ENCODE data around the gene DNASE2.
A peak's percentile ranks its signal among the peaks of the same experiment; 100 is the strongest.

The DNASE2 gene

DNA sequence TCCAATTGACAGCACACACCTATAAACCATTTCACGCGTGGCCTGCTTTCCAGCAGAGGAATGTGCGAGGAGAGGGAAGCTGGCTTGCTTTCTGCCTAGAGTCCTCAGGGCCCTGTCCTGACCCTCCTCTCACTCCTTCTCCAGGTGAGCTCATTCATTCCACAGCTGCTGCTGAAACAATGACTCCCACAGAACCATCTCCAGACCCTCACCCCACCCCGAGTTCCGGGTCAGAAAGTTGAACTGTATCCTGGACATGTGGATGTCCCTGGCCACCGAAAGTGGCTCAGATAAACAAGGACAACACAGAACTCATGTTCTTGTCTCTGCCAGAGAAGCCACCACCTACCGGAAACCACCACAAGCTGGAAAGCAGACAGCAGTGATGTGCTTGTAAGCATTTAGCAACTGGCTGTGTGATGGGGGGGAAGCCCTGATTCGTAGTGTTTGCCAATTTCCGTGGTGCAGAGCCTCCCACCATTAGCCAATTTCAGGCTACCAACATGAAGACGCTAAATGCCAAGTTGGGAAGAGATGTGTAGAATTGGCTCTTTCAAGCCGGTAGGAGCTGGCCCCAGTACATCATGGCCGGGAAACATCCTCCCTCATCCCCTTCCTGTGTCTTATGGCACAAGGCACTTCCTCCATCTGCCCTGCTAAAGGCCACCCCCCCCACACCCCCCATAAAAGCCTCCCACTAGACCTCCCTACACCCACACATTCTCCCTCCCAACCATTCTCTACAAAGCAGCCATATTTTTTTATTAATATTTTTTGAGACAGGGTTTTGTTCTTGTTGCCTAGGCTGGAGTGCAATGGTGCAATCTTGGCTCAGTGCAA is 32.8 kb upstream of the DNASE2 start:
- no peak overlapping the region for H3K4me3 ChIP-seq (ENCODE audit: low read depth, low read length)
- TF ChIP-seq, protein P1, sequence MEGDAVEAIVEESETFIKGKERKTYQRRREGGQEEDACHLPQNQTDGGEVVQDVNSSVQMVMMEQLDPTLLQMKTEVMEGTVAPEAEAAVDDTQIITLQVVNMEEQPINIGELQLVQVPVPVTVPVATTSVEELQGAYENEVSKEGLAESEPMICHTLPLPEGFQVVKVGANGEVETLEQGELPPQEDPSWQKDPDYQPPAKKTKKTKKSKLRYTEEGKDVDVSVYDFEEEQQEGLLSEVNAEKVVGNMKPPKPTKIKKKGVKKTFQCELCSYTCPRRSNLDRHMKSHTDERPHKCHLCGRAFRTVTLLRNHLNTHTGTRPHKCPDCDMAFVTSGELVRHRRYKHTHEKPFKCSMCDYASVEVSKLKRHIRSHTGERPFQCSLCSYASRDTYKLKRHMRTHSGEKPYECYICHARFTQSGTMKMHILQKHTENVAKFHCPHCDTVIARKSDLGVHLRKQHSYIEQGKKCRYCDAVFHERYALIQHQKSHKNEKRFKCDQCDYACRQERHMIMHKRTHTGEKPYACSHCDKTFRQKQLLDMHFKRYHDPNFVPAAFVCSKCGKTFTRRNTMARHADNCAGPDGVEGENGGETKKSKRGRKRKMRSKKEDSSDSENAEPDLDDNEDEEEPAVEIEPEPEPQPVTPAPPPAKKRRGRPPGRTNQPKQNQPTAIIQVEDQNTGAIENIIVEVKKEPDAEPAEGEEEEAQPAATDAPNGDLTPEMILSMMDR (IDR thresholded peaks at IDR 0.05; ENCODE audit: control insufficient read depth, extremely low read depth, insufficient read depth): no peak
- no peak for DNase-seq (ENCODE audit: low read depth)

DNA sequence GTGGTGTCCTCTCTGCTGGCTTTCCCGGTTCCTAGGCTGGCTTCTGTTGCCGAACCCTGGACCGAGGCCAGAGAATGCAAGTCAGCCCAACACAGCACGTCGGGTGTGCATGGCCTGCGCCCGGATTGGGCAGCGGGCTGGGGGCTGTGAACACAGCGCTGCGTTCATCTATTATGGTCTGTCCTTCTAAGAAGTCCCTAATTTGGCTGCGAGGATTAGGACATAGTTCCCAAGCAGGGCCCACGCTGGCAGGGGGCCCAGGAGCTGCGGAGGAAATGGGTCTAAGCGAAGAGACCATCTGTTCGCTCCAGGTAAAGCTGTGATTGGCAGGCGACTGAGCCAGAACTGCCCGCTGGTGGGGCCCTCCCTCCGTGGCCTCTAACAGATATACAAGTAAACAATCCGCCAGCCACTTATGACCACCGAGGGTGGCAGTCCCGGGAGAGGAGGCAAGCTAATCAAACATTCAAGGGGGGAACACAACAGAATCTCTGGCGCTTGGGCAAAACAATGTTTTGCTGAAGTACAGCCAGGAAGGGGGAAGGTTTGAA is 31.8 kb upstream of the DNASE2 start:
- DNase-seq (ENCODE audit: low read depth): peak; percentile 81
- TF ChIP-seq, protein P1 (IDR thresholded peaks at IDR 0.05; ENCODE audit: control insufficient read depth, extremely low read depth, insufficient read depth): no peak
- H3K4me3 ChIP-seq (ENCODE audit: low read depth, low read length): no peak overlapping the region

DNA sequence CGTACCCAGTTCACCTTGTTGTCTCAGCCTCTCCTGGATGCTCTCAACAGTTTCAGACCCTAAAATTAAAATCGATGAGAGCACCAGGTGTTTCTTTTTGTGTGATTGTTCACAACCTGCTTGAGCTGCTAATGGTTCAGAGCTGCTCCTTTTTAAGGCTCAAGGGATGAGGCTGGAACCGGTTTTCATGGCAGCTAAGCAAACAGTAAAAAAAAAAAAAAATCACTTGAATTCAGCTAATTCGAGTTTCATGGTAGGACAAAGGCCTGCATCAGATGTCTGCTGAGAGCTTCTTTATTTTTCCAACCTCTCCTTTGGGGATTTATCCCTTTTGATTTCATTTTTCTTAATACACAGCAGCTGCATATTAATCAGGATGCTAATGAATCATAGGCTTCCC is 31.3 kb upstream of the DNASE2 start:
- peak; percentile 46 for DNase-seq (ENCODE audit: low read depth)
- no peak overlapping the region for H3K4me3 ChIP-seq (ENCODE audit: low read depth, low read length)
- TF ChIP-seq, protein P1 (IDR thresholded peaks at IDR 0.05; ENCODE audit: control insufficient read depth, extremely low read depth, insufficient read depth): no peak

DNA sequence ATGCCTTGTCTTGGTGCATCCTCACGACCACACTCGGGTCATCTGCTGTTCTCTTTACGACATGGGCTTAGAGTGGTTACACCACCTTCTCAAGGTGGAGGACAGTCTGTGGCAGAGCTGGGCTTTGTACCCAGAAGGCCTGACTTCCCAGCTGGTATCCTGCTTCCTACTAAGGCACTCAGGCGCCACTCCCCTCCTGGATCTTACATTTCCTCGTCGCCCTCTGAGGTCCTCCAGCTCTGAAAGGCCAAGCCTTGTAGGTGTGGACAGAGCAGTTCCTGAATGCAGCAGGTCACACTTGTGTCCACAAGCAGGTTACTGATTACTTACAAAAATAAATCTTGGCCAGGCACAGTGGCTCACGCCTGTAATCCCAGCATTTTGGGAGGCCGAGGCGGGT is 25.9 kb upstream of the DNASE2 start:
- H3K4me3 ChIP-seq (ENCODE audit: low read depth, low read length): no peak overlapping the region
- no peak for DNase-seq (ENCODE audit: low read depth)
- TF ChIP-seq, protein P1 (IDR thresholded peaks at IDR 0.05; ENCODE audit: control insufficient read depth, extremely low read depth, insufficient read depth): no peak

DNA sequence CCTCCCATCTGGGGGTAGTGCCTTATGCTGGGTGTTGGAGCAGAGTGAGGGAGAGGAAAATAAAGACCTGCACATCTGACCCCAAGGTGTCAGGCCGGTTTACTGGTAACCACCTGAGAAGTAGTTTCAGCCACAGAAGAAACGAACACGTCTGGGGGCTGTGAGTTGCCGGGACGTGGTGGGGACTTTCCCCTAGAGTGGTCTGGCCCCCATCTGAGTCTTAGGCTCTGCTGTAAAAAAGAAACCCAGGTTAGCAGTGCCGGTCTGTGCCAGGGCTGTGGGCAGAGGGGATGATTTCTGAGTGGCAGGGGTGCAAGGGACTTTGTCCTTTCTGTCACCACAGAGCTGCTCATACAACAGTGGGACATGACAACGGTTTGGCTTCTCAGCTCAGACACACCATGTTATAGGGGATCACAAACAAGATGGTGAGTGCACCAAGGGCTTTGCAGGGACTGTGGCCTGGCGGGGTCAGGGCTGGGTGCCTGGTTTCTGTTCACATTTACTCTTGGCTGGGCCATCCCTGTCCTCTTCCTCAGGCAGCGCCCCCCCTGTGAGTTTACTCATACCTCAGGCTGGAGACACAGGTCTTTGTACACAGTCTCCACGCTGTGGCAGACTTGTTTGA is 18.8 kb upstream of the DNASE2 start:
- no peak for DNase-seq (ENCODE audit: low read depth)
- TF ChIP-seq, protein P1 (IDR thresholded peaks at IDR 0.05; ENCODE audit: control insufficient read depth, extremely low read depth, insufficient read depth): no peak
- H3K4me3 ChIP-seq (ENCODE audit: low read depth, low read length): no peak overlapping the region

GRCh38 chr19:12896460-12896859 is 15.2 kb upstream of the DNASE2 start:
- TF ChIP-seq, protein P1 (IDR thresholded peaks at IDR 0.05; ENCODE audit: control insufficient read depth, extremely low read depth, insufficient read depth): no peak
- DNase-seq (ENCODE audit: low read depth): no peak
- H3K4me3 ChIP-seq (ENCODE audit: low read depth, low read length): no peak overlapping the region

Data from LNCaP clone FGC (cell line).